Kidney tubule cell (primary cell): ENCODE data around the gene XPO4.
A peak's percentile ranks its signal among the peaks of the same experiment; 100 is the strongest.

ENCODE experiments used
- DNase-seq: peaks from one replicate; pipeline ENCODE4 v3.0.0-alpha.2; 2018; ENCODE audit warnings: low spot score

The XPO4 gene

DNA sequence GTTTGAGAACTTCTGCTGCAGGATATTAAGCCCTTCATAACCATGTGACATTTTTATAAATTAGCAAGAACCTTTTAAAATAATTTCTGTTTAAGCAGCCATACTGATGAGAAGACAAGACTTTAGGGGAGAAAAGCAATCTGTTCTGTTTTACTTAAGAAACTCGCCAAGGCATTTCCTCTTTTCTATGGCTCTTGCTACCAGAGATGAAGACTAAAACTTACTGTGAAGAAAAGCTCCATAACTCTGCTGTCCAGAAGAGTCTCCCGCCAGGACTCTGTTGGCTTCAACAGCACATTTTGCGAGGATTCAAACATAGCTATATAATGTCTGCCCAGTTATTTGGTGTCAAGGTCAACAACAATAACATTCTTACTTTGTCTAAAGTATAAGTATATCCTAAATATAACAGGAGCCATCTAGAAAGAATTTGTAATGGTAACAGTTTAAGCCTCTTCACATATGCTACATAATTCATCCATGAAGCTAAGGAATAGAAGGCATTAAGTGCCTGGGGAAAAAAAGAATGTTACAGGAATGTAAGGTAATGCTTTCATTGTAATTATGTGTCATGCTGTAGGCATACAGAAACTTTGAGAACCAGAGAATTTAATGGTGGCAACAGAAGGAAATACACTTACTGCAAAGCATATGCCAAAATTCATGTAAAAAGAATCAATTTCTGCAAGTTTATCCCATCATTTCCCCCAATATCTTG is 75.5 kb downstream of the XPO4 start:
- DNase-seq = peak; percentile 3

DNA sequence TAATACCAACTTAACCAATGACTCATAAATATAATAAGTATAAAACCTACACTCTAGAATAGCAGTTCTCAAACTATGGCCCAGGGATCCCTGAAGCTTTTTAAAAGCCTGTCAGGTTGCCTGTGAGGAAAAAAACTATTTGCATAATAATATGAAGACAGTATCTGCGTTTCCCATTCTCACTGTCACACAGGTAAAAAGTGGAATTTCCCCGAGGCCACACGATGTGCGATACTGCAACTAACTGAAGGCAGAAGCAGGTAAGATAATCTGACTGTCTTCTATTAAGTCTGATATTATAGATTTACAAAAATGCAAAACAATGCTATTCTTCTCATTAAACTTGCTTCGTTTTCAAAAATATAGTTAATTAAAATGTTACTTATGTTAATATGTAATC is 76.2 kb downstream of the XPO4 start:
- DNase-seq = no peak

DNA sequence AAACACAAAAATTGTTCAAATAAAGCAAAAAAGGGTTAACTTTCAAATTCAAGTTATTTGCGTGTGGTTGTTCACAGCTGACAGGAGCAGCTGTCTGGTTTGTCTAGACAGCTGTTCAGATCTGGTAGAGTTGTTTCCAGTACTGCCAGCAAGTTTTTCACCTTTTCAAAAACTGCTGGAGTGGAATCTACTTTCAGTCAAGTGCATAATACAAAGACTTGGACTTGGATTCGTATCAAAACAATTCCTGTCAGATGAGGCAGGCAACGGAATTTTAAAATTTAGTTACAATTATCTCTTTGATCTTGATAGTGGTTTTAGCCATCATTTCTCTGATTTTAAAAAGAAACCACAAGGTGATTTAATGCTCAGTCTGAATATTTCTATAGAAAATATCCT is 77.1 kb downstream of the XPO4 start:
- peak; percentile 4 for DNase-seq

DNA sequence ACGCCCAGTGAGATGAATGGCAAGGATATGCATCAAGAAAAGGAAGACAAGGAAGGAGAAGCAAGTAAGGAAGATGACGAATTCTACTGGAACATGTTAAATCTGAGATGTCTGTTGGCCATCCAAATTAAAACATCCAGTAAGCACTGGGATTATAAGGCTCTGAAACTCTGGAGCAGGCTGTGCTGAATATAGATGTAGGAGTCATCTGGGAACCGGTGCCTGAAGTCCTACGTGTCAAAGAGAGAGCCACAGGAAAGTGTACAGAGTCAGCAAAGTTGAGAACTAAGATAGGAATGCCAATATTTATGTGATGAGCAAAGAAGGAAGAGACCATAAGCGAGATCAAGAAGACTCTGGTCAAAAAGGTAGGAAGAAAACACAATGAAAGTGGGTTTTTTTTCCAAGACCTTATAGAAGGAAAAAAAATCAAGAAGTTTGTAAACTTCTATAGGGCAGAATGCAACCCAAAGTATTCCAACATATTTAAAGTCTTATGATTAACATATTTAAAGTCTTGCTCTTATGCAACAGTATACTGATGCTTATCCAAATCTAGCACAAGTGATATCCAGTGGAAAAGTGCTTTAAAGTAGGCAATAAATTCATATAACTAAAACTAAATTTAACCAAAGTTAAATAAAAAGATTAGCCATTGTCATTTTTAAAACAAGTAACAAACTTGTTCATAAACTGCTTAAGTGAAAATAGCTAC is 77.6 kb downstream of the XPO4 start:
- no peak for DNase-seq

DNA sequence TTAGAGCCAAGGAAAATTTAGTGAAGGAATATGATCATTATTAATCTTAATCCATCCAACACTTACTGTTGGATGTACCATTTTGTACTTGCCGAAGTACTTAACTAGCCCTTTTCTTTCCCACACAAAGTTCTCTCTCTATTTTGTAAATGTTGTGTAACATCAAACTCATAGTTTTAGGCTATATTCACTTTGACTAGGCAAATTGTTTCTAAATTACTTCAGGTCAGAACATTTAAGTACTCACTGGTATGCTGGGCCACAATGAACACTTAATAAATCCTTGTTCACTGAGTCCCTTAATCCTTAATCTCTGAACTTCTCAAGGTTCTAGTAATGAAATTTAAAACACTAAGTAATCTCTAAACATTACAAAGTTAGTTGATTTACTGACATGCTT is 79.5 kb downstream of the XPO4 start:
- no peak for DNase-seq

DNA sequence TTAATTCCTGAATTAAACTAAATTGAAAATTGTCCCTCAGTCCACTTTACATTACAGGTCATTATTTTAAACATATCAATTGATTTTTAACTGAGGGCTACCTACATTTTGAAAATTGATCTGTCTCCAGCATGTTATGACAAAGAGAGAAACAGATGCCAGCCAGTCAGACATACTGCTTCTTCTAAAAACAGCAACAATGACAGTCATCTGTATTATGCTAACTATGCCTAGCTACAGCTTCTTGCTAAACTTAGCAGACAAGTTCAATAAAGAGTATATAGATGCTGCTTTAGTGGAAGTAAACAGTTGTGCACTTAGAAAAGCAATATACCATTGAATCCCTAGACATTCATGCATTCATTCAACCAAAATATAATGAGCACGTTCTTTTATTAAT is 80.1 kb downstream of the XPO4 start:
- no peak for DNase-seq

DNA sequence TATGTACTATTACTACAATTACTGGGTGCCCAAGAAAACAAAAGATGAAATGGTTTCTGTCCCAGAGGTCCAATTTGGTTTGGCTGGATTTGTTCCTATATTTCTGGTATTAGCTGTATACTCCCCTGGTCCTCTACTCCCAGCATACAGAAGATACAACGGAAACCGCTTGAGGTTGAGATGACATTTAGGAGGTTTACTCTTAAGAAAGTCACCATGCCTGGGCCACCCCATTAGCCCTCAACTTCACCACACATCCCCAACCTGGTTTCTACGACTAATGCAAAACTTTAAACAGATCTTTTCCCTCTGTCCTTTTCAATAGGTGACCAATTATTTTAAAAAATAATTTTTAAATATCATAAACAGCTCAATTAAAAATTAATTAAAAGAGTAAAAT is 82.8 kb downstream of the XPO4 start:
- DNase-seq = no peak

DNA sequence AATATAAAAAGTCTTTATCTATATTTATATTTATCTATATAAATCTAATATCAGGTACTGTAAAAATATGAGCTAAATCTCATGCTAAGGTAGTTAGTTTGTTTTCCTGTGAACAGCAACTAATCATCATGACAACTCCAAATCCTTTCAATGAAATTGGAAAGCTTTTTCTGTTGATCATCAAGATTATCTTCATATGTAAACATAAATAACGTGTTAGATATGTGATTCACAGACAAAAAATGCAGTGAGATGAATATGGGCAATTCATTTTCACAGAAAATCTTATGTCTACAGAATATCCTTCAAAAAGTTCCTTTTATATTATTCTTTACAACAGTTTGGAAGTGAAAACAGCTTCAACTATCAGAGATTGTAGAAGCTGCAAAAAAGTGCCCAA is 87.1 kb downstream of the XPO4 start:
- no peak for DNase-seq

DNA sequence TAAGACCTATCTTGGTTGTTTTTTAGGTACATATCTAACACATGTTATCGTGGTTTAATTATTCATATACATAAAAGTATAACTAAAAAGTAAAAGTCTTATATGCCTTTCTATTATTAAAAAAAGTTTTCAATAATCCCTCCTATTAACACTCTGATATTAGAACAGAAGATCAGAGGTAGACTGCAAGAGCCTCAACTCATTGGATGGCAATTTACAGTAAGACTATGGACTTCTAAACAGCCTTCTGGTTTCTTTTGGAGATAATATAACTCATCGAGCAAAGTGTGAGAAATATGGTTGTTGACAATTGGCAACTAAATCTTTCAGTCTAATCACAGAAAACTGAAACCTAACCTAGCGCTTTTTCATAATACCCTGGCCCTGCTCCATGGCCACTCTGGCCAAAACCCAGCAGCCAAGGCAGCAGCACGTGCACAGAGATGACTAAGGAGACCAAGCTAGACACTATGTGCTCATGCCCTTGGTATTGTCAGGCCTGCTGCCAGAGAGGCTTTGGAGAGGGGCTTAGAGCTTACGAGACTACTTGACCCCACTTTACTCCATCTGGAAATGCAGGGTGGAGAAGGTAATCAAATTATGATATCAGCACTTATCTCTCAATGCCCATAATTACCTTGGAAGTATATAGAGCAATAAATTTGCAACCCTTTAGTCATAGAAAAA is 88.2 kb downstream of the XPO4 start:
- DNase-seq = peak; percentile 78

DNA sequence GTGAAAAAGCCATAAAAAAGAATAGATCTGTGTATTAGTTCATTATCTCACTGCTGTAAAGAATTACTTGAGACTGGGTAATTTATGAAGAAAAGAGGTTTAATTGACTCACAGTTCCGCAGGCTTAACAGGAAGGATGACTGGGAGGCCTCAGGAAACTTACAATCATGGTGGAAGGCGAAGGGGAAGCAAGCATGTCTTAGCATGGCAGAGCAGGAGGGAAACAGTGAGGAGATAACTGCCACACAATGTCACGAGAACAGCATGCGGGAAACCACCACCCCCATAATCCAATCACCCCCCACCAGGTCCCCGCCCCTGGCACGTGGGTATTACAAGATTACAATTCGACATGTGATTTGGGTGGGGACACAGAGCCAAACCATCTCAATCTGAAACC is 89.7 kb downstream of the XPO4 start:
- DNase-seq = no peak

DNA sequence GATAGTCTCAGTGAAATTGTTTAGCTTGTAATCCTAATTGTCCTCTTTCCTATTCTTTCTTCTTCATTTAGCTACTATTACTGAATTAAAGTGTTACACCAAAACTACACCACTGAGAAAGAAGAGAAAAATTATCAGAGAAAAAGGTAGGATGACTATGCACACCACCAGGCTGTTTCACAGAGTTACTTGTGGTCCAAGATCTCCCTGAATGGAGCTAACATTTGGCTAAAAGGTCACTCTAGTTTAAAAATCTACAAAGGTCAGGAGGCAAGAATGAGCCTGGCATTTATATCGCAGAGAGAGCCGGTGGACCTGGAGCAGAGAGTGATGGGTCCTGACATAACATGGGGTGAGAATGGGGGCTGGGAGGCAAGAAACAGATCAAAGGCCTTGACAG is 91.7 kb downstream of the XPO4 start:
- no peak for DNase-seq

DNA sequence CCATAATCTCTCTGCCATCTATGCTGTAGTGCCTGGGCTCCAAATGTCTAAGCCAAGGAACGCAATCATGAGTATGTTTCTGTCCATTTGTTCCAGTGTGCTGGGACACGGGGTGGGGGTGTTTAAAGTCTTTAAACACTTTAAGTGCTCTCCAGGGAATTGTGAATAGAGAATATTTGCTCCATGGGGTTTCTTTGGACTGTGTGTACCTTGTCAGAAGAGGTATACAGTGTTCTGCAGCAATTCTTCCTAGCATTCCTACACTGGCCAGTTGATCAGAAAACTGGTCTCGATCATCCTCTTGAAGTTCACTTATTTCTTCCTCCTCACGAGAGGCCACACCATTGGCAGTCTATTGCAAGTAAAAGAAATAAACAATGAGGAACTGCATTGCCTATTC is 93.7 kb downstream of the XPO4 start:
- DNase-seq = no peak

DNA sequence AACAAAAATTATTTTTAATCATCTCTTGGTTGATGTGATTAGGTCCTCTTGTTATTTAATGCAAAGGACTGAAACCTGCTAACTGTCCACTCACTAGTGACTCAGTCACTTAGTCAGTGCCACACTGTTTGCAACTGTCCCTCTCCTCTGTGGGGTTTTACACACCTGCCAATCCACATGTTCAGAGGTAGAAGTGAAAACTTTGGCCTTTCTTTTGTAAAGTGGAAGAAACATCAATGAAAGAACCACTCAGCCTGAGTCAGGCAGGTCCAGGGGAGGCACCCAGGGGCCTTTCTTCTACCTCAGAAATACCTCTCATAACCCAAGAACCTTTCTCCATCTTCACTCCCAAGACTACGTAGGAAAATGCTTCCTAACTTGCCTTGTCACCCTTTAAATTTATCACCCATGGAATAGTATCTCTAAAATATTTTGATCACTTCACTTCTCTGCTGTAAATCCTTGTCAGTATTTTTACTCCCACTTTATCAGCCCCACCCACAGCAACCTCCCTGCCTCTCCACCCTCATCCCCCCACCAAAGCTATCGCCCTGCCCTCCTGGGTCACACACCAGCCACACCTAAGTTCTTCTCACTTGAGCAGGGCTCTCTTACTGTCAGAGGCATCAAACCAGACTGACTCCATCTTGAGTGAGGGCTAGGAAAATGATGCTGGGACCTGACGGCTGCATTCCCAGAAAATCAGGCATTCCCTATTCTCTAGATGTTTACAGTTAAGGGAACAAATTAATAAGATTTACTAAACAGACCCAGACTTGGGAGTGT is 99.2 kb downstream of the XPO4 start:
- DNase-seq = peak; percentile 44

DNA sequence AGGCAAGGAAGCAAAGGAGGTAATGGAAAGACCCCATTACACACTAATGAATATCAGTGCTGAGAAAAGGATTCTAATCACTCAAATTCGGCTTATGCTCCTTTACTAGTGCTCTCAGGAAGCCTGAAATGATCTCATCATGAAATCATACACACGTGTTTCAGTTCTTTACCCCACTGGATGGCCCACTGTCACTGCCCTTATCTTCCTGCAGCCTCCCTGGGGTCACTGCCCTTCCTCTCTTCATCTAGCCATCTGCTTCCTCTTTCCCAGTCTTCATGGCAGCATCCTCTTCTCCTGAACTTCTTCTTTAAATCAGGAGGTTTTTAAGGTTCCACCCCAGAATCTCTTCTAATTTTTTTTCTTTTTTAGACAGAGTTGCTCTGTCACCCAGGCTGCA is 100.8 kb downstream of the XPO4 start:
- DNase-seq = no peak

DNA sequence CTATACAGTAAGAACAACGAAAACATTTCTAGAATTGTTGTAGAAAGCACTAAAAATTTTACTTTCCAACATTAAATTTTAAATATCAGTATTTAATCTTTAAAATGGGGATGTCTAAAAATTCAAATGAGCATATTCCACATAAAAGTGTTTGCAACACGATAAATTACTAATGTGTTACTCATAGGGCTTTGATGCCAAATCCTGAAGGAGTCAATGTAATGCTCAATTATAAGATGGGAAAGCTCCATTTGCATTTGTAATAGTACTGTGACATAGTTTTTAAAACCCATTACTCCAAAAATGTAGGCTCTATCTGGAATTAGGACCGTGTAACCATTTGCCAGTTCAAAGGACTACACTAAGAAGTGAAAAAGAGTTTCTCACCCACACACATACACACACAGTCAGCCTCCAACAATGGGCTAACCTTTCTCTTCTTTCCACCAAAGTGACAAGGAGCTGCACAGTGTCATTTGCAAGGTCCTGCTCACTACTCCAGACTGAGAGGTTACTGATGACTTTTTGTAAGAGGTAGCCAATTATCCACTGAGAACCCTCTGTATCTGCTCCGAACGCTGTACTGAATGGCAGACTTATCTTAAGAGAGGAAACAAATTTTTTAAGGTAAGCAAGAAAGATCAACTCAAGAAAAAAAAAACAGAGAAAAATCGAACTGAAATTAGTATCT is 102.7 kb downstream of the XPO4 start:
- no peak for DNase-seq

DNA sequence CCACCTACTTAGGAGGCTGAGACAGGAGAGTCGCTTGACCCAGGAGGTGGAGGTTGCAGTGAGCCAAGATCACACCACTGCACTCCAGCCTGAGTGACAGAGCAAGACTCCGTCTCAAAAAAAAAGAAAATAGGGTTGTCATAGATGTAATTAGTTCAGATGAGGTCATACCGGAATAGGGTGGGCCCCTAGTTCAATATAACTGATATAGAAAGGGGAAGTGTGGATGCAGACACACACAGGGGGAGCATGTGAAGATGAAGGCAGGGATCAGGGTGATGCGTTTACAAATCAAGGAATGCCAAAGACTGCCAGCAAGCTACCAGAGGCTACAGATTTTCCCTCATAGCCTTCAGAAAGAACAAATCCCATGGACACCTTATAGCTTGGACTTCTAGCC is 104.5 kb downstream of the XPO4 start:
- no peak for DNase-seq

DNA sequence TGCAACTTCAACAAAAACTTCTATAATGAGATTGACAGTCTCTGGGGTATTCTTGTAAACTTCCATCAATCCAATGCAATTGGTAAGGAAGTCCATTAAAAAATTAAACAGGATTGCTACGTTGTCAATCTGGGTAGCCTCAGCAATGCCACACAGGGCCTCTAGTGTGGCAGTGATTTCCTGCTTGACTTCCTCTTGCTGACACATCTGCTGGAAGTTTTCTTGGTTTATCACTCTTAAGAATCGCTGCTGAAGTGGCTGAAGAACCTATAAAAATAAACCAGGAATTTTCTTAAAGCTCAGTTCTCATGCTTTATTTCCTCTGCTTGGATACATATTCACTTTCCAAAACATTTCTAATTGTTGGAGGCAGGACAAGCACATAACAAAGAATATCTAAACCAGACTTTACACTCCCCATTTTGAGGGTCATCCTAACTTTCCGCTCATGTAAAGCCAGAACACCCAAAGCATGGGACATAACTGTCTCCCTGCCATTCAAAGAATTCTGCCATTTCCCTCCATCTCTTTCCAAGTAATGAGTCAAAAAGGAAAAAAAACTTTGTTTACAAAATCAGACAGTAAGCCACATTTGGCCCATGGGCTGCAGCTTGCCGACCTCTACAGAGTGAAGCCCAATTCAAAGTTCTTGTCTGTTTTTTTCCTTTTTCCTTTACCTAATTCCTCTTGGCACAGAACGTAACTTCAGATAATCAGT is 105.6 kb downstream of the XPO4 start:
- peak; percentile 57 for DNase-seq

DNA sequence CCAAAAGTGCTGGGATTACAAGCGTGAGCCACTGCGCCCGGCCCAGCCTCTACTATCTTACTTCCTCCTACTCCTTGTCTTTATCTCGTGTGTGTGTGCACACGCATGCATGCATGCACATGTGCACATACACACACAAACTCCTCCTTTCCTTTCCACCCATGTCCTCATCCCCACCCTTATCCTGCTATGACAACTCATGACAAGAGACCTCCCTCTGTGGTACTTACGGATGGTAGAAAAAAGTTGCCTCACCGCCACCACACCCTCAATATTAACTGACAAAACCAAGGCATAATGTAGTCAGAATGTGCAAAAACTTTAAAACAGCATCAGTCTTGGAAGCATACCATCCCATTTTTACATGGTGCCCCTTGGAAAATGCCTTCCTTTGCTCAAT is 112.9 kb downstream of the XPO4 start:
- no peak for DNase-seq

DNA sequence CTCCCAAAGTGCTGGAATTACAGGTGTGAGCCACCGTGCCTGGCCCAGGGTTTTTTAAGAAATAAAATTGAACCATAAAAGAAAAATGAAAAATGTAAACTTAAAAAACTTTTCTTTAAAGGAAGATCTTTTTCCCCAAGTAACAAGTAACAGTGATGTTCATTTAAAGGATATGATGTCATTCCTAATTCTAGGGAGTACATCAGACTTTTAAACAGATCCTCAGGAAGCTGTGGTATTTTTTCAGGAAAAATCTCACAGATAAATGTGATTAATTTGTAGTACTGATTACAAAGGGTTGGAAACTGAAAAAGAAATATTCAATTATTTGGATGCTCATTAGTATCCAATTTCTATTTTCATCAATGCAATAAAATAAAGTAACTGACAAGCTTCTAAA is 114.2 kb downstream of the XPO4 start:
- no peak for DNase-seq

DNA sequence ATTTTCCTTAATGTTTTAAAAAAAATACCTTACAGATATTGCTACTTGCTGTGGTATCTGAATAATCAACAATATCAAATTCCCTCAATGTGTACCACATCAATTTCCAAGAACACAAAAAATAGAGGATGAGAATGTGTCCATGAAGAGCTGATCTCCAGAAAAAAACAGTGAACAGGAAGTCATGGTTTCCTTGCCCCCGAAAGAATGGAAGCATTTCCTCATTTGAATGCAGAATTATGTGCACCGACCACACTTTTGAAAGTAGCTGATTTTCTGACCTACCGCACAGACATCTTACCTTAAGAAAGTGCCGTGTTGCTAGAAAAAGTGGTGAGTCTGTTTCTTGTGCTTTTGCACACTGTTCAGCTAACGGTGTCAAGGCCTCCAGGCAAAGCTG is 115.4 kb downstream of the XPO4 start:
- no peak for DNase-seq

DNA sequence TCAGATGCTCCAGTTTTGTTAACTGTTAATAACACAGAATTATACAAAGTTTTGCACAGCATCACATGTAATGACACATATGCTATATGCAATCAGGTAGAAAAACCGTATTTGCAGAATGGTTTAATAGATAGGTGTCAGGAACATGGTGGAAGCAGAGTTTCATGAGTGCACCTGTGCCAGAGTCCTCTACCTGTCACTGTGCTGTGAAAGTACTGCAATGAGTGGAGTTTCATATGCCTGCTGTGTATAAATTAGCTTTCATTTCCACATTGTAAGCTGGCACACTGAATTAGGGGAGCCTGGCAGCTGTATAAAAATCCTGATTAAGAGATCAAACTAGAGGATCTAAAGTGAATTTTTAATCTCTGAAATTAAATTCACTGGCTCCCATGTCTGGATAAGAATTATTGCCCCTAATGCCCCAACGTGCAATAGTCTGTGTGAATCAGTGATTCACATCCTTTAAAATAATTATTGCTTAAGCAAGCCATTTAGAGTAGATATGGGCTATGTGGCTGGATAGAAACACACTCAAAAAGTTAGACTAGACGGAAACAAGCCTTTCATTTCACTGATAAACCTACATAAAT is 120.3 kb downstream of the XPO4 start:
- DNase-seq = no peak
